GM19240 (cell line): ENCODE results near the gene HDAC10.
"Not testable (repeated sequence)": the region's sequence is repeated elsewhere in the genome, so short reads cannot be mapped to it uniquely, and the experiment has no call there.

Source experiments
- DNase-seq: peaks from one replicate; pipeline ENCODE4 v3.0.0; 2011; ENCODE audit warnings: low spot score; ENCODE audit not compliant: insufficient read length

The HDAC10 gene

DNA sequence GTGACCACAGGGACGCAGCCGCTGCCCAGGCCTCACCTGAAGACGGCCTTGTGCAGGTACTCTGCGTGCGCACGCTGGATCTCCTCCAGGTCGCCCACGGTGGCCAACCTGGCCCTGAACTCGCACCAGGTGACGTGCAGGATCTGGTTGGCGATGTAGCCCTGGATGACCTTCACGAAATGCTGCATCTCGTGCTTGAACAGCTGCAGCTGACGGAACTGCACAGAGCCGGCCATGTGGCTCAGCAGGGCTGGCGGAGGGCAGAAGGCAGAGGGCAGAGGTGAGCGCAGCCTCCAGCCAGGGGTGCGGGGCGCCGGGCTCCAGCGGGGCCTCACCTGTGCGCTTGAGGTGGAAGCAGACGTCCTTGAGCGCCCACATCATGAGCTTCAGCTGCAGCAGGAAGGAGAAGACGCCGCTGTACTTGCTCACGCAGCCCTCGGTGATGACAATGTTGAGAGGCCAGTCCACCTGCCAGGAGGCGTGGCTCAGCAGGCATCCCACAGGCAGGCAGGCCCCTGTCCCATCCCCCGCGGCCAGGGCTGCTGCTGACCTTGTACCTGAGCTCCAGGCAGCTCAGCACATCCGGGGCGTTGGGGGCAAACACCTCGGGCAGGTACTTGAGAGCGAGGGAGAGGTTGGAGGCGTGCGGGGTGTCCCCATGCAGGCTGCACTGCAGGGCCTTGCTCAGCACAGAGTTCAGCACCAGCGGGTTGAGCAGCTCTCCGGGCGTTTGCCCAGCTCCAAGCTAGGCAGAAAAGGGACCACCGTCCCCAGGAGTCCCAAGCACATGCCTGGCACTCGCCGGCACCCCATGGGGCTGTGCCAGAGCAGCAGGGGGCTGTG lies 32.7 kb downstream of the HDAC10 start:
- DNase-seq: no peak

DNA sequence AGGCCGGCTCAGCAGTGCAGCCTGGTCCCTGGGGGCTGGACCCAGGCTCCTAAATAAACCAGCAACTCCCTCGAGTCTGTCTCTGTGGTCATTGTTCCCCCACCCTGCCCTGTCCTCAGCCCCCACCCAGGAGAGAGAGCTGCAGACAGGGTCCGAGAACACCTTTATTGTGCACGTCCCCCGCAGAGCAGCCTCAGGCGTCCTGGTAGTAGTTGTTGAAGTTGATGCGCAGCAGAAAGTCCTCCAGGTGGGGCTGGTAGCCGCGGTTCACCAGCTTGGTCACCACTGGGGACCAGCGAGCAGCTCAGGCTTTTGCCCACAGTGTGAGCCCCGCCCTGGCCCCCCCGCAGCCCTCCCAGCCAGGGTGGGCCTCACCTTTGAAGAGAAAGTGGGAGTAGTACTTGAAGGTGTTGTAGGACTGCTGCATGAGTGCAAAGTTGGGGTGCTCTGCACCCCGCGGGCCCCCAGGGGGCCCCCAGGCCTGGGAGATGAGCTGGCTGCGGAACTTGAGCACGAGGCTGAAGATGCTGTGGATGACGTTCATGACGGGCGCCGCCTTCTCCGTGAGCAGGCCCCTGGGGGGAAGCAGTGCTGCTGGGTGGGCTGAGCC lies 33.4 kb downstream of the HDAC10 start:
- DNase-seq: no peak

DNA sequence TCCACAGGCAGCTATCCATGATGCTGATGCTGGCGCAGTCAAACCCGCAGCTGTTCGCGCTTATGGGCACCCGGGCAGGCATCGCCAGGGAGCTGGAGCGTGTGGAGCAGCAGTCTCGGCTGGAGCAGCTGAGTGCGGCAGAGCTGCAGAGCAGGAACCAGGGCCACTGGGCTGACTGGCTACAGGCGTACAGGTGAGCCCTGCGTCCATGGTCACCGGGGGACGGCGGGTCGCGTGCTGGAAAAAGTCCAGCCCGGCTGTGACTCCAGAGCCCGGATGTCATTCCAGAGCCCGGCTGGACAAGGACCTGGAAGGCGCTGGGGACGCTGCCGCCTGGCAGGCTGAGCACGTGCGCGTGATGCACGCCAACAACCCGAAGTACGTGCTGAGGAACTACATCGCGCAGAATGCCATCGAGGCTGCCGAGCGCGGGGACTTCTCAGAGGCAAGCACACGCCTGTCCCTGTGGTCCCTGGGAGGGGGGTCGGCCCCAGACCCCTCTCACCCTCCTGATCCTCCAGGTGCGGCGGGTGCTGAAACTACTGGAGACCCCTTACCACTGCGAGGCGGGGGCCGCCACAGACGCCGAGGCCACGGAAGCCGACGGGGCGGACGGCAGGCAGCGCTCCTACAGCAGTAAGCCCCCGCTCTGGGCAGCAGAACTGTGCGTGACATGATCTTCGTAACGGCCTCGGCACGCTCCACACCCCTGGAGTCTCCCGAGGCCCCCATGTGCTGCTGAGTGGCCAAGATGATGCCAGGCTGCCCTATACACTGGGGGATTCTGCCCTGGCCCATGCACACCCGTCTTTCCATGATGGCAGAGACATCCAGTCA lies 34.2 kb downstream of the HDAC10 start:
- DNase-seq: no peak

DNA sequence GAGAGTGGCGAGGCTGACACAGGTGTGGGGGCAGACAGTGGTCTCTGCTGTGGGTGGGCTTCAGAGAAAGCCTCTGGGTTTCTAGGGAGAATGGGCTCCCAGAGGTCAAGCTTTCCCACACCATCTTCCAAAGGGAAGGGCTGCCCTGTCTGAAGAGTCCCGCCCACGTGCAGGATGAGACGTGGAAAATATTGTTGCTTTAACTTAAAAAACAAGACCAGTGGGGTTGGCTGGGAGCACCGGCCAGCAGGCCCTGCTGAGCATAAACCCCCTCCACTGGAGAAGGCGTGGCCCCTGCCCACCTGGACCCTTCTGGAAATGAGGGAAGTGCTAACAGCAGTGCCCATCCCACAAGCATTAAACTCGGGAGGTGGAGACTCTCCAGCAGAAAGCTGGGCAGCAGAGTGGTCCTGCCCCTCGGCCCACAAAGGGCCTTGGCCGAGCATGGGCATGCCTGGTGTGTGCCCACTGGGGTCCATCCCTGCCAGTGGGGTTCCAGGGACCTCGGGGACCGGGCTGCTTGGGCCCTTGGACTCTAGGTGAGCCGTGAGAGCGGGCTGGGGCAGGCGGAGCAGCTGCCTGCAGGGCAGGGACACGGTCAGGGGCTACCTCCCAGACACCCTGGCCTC lies 34.9 kb downstream of the HDAC10 start:
- DNase-seq: no peak

DNA sequence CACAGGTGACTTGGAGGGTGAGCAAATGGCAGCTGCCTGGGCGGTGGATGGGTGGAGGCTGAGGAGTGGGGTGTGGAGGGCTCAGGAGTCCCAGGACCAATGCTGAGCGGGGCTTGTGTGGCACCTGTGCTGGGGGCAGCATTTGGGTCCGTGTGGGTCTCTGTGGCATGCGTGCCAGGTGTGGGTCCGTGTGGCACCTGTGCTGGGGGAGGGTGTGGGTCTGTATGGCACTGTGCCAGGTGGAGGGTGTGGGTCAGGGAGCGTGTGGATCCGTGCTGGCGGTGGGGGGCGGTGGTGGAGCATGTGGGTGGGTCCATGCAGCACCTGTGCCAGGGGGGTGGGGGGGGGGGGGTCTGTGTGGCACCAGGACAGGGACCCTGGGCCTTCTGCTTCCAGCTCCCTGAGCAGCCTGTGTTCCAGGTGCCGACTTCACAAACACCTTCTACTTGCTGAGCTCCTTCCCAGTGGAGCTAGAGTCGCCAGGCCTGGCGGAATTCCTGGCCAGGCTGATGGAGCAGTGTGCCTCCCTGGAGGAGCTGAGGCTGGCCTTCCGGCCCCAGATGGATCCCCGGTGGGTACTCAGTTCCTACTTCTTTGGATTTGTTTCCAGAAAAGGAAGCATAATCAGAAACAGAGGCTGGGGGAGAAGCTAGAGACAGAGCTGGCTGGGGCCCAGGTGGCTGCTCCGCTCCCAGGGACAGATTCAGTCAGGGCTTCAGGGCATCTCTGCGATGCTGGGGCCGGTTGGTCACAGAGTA lies 35.6 kb downstream of the HDAC10 start:
- DNase-seq: no peak

DNA sequence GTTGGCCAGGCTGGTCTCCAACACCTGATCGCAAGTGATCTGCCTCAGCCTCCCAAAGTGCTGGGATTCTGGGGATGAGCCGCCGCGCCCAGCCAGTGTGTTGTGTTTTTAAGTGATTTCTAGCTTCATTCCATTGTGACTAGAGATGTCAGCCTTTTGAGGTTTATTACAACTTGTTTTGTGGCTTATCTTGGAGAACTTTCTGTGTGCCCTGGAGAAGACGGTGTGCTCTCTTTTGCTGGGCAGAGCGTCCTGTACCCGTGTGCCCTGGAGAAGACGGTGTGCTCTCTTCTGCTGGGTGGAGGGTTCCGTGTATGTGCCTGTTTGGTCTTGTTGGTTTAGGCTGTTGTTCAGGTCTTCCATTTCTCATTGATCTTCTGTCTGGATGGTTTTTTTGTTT lies 37.8 kb downstream of the HDAC10 start:
- no peak for DNase-seq

DNA sequence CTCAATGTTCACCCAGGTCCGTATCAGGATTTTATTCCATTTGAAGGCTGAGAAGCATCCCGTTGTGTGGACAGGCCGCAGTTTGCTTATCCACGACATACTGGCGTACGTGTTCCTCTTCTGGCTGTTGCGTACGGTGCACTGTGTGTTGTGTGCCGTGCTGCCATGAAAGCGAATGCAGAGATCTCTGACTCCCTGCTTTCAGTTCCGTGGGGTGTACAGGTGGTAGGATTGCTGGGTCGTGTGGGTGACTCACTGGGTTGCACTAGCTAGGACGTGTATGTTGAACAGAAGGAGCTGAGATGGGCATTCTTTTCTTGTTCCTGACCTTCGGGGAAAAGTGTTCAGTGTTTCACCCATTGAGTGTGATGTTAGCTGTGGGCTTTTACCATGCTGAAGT lies 39.9 kb downstream of the HDAC10 start:
- no peak for DNase-seq

DNA sequence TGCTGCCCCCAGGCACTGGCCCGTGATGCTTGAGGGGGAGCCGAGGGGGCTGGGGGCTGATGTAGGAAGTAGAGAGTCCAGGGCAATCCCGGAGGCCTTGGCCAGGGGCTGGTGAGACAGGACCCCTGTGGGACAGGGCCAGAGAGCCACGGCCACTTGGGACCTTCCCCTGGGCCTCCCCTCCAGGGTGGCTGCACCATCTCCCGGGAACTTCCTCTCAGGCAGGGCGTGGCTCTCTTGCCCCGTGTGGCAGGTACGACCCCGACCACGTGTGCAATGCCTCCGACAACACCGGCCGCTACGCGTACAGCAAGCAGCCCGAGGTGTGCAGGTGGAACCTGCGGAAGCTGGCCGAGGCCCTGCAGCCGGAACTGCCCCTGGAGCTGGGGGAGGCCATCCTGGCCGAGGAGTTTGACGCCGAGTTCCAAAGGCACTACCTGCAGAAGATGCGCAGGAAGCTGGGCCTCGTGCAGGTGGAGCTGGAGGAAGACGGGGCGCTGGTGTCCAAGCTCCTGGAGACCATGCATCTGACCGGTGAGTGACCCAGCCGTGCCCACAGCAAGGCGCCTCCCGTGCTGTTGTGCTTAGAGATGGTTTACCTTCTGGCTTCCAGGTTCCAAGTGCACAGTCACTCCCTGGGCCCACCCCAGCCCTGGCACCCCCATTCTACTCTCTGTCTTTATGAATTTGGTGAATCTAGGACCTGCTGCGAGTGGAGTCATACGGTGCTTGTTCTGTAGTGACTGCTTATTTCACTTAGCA lies 40.5 kb downstream of the HDAC10 start:
- no peak for DNase-seq

DNA sequence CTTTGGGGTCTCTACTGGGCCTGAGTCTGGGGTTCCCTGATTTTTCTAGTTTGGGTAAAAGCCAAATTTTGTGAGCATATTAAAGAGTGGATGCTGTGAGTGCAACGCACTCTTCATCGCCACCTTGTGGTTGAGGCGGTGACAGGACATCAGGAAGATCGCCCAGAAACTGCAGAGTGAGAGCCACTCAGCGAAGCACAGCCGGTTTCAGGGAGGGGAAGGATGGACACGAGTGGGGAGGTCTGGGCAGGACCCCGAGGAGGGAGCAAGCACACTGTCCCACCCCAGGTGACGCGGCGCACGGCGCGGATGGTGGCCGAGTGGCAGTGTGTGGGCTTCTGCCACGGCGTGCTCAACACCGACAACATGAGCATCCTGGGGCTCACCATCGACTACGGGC lies 41.2 kb downstream of the HDAC10 start:
- peak; percentile 80 for DNase-seq

DNA sequence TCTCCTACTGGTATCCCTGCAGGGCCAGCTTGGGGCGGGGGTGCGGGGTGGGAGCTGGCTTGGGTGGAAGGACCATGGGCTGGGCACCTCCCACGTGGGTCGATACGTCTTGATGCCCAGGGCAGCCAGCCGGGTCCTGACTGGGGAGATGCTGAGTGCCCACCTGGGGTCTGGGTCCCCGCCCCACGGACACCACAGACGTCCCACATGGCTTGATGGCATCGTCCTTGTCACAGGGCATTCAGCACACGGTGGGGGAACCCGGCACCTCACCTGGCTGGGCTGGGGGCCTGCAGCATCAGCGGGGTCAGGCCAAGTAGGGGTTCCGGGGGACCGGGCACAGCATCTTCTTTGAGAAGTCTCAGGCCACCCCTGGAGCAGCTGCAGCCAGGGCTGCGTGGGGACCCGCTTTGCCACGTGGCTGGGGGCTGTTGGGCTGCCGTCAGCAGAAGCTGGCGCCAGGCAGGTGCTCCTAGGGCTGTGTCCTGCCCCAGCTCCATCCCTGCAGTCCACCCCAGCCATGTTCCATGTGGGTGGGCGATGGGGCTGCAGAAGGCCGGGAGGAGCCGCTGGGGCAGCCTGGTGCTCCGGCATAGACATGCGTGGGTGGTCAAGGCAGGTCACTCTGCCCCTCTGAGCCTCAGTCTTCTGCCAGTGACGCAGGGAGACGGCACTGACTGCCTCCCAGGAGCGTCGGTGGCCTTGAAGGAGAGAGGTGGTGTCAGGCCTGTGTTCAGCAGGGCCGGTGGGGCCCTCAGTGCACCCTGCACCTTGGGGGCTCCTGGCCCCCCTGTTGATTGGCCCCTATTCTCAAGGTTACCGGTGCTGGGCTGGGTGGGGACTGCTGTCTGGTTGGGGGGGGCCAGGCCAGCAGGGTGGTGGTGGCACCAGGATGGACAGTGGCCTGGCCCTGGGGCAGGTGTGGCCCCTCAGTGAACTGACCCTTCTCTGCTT lies 41.8 kb downstream of the HDAC10 start:
- no peak for DNase-seq

DNA sequence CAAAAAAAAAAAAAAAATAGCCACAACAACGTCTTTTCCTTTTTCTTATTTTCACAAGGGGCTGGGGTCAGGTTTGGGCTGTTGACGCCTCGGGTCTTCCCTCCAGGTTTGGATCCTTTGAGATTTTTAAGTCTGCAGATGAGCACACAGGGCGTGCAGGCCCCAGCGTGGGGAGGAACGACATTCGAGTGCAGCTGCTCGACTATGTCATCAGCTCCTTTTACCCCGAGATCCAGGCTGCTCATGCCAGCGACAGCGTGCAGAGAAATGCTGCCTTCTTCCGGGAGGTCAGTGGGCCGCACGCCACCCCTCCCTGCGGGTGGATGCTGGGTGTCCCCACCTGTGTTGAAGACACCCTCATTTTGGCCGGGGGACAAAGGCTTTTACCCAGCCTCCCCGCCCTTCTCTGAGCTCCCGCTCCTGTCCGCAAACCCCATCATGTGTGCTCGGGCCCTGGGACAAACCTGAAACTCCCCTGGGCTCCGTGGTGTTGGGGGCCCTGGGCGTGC lies 42.6 kb downstream of the HDAC10 start:
- no peak for DNase-seq

DNA sequence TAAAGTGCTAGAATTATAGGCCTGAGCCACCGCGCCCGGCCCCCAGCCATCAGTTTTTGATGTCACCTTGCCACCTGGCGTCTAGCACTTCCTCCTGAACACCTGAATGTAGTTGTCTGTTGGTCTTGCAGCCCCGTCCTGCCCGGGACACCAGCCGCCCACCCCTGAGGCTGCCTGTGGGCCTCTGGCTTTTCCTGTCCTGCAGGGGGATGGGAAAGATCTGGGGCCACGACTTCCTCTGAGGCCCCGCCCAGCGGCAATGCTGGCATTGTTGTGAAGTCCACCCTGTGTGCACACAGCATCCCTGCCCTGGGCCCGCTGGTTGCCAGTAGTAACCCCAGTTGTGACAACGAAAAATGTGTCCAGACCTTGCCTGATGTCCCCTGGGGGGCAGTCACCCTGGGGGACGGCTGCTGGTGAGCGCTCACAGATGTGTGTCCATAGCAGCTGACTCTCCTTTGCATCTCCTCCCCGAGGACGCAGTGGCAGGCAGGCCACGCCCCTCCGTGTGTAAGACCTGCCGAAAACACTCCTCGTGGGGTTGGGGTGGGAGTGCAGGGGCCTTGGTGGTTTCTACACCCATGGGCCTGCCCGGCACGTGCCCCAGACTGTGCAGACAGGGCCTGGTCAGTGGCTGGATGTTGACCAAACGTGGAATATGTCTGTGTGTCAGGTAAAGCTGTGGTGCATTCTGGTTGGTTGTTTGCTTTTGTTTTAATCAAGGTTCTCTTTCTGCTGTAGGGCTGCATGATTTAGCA lies 43.5 kb downstream of the HDAC10 start:
- no peak for DNase-seq

DNA sequence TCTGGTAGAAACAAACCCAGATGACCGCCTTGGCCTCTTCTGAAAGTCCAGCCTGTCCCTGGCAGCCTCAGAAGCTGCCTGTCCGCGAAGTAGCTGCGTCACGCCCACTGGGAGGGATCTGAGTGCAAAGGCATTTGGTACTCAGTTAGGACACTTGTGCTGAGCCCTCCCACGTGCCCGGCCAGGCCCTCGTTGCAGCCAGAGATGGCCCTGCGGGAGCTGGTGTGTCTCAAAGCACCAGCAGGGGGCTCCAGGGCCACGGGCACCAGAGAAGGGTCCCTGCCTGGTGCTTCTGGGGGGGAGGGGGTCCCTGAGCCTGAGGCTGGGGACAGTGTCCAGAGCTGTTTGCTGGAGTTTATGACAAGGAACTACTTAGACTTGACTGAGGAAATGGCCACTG lies 44.5 kb downstream of the HDAC10 start:
- DNase-seq: no peak

DNA sequence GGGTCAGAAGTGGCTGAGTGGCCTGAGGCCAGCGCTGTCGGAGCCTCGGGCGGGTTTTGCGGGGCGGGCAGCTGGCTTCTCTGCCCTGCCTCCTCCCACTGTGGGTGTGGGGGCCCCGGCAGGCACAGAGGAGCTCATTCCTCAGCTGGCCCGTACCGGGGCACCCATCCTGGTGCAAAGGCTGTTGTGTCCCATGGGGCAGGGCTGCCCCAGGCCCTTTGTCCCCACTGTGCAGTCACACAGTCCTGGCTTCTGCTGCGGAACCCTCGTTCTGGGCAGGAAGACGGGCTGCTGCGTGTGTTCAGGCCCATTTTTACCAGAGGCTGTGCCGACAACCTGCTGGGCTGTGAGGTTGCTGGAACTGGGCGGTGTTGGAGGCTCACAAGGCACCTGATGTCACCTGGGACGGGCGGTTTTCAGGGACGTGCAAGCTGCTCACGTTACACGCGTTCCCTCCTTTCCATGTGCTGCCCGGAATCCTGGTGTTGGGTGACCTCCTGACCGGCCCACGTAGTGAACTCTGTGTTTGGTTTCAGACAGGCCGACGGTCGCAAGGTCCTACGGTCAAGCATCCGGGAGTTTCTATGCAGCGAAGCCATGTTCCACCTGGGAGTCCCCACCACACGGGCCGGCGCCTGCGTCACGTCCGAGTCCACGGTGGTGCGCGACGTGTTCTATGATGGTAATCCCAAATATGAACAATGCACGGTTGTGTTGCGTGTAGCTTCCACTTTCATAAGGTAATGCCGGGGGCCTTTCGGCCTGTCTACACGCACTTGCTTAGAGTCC lies 45.1 kb downstream of the HDAC10 start:
- no peak for DNase-seq

DNA sequence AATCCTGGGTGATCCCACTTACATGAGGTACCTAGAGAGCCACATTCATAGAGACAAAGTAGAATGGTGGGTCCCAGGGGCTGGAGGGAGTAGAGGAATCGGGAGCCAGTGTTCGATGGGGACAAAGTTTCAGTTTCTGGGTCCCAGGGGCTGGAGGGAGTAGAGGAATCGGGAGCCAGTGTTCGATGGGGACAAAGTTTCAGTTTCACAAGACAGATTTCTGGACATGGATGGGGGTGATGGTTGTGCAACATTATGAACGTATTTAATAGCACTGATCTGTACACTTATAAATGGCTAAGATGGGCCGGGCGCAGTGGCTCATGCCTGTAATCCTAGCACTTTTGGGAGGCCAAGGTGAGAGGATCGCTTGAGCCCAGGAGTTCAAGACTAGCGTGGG lies 46.1 kb downstream of the HDAC10 start:
- DNase-seq: not testable (repeated sequence)

DNA sequence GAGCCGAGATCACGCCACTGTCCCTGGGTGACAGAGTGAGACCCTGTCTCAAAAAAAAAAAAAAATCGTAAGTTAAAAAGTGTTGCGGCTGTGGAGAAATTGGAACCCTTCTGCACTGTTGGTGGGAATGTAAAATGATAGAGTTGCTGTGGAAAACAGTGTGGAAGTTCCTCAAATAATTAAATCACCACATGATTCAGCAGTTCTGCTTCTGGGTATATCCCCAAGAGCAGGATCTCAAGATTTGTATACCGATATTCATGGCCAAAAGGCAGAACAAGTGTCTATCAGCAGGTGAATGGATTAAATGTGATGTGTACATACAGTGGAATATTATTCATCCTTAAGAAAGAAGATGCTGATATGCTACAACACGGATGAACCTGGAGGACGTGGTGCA lies 46.5 kb downstream of the HDAC10 start:
- no peak for DNase-seq

DNA sequence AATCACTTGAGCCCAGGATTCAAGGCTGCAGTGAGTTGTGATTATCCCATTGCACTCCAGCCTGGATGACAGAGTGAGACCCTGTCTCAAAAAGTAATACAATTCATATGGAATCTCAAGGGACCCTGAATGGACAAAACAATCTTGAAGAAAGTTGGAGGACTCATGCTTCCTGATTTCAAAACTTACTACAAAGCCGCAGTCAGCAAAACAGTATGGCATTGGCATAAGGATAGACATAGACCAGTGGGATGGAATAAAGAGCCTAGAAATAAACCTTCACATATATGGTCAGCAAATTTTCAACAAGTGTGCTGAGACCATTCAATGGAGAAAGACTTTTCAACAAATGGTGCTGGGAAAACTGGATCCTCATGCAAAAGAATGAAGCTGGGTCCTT lies 47.8 kb downstream of the HDAC10 start:
- no peak for DNase-seq
